HFFc6 (cell line): Measurements from ENCODE around the gene SRRD. TPM values are rescaled to one million over a fixed set of nuclear protein-coding genes. Genes with fewer than 3 reads are reported as not detected.
"Not testable (repeated sequence)": the region's sequence is repeated elsewhere in the genome, so short reads cannot be mapped to it uniquely, and the experiment has no call there.

Experiments
- DNase-seq: peaks from one replicate; pipeline ENCODE4 v3.0.0-alpha.2; 2018
- H3K27ac Mint-ChIP-seq: 2 replicates; pipeline ENCODE4 v1.8.0; 2020; ENCODE audit warnings: mild to moderate bottlenecking, mixed read lengths
- H3K27me3 Mint-ChIP-seq: 2 replicates; pipeline ENCODE4 v1.8.0; 2021; ENCODE audit warnings: mild to moderate bottlenecking, moderate library complexity, mixed read lengths; ENCODE audit not compliant: insufficient read depth
- H3K36me3 Mint-ChIP-seq: 2 replicates; pipeline ENCODE4 v1.8.0; 2021; ENCODE audit warnings: low read depth, mixed read lengths
- H3K4me1 Mint-ChIP-seq: 2 replicates; pipeline ENCODE4 v1.8.0; 2020; ENCODE audit warnings: low read depth, mixed read lengths
- H3K4me3 Mint-ChIP-seq: 2 replicates; pipeline ENCODE4 v1.8.0; 2020; ENCODE audit warnings: mild to moderate bottlenecking, moderate library complexity, mixed read lengths
- H3K9me3 Mint-ChIP-seq: 2 replicates; pipeline ENCODE4 v1.8.0; 2020; ENCODE audit warnings: mild to moderate bottlenecking, mixed read lengths
- total RNA-seq, 6 experiments: library from RNA; stranded (reverse); fragmentation: NEBNext Ultra II Directional; extraction: Animal tissue kit (Norgen Biotek cat#: 25700); gene quantifications; 2 replicates in 1 of 6; 3 replicates in 5 of 6; pipeline ENCODE4 v1.2.3, GENCODE V29; 2021
- TF ChIP-seq, protein P1 (sequence below): fragments of 200-600 bp; sonication (generic); IDR thresholded peaks from 2 replicates; pipeline ENCODE4 v1.5.0; 2021; ENCODE audit warnings: antibody characterized with exemption, mild to moderate bottlenecking

Gene SRRD
- total RNA-seq, 6 experiments from 2014 or later, result 15.0 to 21.2 (median 19.1) TPM

DNA sequence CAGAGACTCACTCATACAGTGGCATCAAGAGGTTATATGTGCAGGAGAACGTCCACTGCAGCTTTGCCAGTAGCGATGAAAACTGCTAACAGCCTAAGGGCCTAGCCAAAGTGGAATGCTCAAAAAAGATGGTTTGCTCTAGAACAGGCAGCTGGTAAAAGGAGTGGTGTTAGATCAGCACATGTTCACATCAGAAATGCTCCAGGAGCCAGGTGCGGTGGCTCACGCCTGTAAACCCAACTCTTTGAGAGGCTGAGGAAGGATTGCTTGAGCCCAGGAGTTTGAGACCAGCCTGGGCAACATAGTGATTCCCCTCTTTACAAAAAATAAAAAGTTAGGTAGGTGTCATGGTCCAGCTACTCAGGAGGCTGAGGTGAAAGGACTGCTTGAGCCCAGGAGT lies 38.9 kb downstream of the SRRD start:
- TF ChIP-seq, protein P1, sequence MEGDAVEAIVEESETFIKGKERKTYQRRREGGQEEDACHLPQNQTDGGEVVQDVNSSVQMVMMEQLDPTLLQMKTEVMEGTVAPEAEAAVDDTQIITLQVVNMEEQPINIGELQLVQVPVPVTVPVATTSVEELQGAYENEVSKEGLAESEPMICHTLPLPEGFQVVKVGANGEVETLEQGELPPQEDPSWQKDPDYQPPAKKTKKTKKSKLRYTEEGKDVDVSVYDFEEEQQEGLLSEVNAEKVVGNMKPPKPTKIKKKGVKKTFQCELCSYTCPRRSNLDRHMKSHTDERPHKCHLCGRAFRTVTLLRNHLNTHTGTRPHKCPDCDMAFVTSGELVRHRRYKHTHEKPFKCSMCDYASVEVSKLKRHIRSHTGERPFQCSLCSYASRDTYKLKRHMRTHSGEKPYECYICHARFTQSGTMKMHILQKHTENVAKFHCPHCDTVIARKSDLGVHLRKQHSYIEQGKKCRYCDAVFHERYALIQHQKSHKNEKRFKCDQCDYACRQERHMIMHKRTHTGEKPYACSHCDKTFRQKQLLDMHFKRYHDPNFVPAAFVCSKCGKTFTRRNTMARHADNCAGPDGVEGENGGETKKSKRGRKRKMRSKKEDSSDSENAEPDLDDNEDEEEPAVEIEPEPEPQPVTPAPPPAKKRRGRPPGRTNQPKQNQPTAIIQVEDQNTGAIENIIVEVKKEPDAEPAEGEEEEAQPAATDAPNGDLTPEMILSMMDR, result no peak
- H3K27me3 Mint-ChIP-seq, result peaks cover 2% of the 10 kb centered on the region; the same call in 1 of the 2 replicates
- H3K4me3 Mint-ChIP-seq, result no peak overlapping the region
- no peaks in the 10 kb centered on the region for H3K9me3 Mint-ChIP-seq
- H3K36me3 Mint-ChIP-seq, result peaks cover 8% of the 10 kb centered on the region
- 0 out of 2 replicates have a peak, but pooled peaks cover 2% of the 10 kb centered on the region for H3K4me1 Mint-ChIP-seq
- H3K27ac Mint-ChIP-seq, result no peak overlapping the region
- no peak for DNase-seq

DNA sequence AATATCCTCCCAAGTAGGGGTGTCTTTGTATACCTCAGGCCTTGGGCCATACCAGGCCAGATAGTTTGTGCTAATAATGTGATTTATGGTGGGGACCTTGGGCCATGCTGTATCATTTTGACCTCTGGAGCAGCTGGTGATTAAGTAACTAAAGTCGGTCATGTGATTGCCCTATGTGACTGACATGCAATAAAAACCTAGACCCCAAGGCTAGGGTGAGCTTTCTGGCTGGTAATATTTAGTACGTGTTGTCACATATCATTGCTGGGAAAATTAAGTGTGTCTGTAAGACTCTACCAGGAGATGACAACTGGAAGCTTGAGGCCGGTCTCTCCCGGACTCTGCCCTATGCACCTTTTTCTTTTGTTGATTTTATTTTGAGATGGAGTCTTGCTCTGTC lies 41.2 kb downstream of the SRRD start:
- Mint-ChIP-seq H3K27me3 (peaks cover 2% of the 10 kb centered on the region; the same call in 1 of the 2 replicates), H3K9me3 (no peaks in the 10 kb centered on the region), H3K4me3 (no peak overlapping the region)

DNA sequence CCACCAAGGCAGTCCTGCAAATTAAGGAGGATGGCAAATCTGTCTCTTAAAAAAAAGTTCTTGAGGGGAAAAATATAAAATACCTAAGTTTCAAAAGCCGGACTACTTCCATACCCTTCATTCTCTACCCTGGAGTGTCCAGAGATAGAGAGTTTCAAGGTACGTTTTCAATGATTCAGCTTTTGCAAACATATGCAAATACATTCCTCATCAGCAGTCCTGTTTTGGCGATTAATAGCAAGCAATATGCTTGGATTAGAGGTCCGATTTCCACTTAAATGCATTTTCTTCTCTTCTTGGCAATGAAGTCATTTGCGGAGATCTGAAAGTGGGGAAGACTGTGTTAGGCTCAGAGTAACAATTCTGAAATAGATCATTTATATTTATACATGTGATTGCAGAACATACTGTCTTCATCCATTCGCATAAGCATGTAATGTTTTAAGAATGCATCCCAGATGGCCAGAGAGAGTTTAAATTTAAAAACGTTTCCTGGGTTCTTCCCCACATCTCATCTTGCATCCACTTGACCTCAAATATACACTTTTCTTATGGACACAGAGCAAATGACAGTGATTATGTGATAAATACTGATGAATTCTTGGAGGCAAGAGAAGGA lies 42.4 kb downstream of the SRRD start:
- Mint-ChIP-seq H3K36me3 (peaks cover 12% of the 10 kb centered on the region), H3K27ac (no peak overlapping the region)
- DNase-seq, result no peak

More for the DNA sequence above, 41.2 kb downstream of the SRRD start:
- TF ChIP-seq, protein P1, result no peak
- no peak overlapping the region for H3K27ac Mint-ChIP-seq
- DNase-seq, result no peak
- 0 out of 2 replicates have a peak, but pooled peaks cover 5% of the 10 kb centered on the region for H3K4me1 Mint-ChIP-seq
- peaks cover 12% of the 10 kb centered on the region for H3K36me3 Mint-ChIP-seq

DNA sequence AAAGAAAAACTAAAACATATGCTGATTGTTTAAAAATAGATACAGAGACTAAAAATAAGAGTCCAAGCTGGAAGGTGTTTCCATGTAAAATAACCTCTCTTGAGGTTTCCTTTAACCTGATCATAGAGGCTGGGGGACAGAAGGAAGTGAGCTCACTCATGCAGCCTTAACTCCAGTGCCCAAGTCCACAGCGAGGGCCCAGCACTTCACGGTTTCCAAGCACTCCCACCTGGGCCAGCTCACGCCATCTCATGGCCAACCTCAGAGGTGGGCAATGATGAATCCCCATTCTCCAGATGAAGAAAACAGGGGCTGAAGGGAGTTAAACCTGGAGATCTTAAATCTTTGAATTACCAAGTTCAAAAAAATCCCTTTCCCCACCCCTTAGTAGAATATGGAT lies 43.5 kb downstream of the SRRD start:
- no peaks in the 10 kb centered on the region for H3K27me3 Mint-ChIP-seq
- TF ChIP-seq, protein P1, result no peak
- no peak overlapping the region for H3K4me3 Mint-ChIP-seq
- H3K9me3 Mint-ChIP-seq, result no peaks in the 10 kb centered on the region
- peaks cover 12% of the 10 kb centered on the region for H3K36me3 Mint-ChIP-seq
- 0 out of 2 replicates have a peak, but pooled peaks cover 5% of the 10 kb centered on the region for H3K4me1 Mint-ChIP-seq
- H3K27ac Mint-ChIP-seq, result no peak overlapping the region
- no peak for DNase-seq

More for the DNA sequence above, 42.4 kb downstream of the SRRD start:
- Mint-ChIP-seq H3K4me3 (no peak overlapping the region), H3K27me3 (peaks cover 2% of the 10 kb centered on the region; the same call in 1 of the 2 replicates), H3K4me1 (0 out of 2 replicates have a peak, but pooled peaks cover 5% of the 10 kb centered on the region), H3K9me3 (no peaks in the 10 kb centered on the region)
- TF ChIP-seq, protein P1, result no peak

DNA sequence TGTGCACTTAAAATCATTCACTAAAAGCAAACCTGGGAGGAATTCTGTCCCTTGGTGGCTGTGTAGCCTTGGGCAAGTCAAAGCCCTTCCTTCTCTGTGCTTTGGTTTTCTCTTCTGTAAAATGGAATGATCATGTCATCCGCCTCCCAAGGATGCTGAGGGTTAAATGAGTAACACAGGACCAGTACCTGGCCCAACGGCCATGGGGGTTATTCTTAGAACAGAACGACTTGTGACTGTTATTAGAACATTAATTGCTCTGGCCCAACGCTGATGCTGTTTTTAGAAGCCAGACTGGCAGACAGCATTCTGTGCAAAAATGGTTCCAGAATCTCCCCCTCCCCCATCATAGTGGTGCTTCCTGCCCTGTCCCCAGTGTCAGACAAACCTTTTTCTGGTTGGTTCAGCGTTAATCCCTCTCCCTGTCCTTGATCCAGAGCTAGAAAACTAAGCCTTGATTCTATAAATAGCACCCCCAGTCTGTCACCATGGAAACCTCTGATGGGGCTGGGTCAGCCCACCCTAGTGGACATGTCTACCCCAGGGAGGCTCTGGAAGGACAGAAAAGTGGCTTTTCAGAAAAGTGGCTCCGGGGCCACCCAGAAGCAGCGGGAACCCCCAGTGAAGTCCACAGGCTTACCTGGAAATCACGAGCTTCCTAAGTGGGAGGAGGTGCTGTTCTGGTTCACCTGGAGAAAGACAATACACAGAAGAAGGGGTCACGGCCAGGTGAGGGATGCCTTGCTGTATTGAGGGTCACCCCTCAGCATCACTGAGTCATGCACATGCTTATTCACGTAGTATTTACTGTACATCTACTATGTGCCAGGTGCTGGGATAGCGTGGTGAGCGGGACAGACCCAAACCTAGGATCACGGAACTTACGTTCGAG lies 44.1 kb downstream of the SRRD start:
- Mint-ChIP-seq H3K36me3 (peaks cover 15% of the 10 kb centered on the region), H3K9me3 (no peaks in the 10 kb centered on the region), H3K27ac (no peak overlapping the region), H3K4me3 (no peak overlapping the region), H3K27me3 (no peaks in the 10 kb centered on the region), H3K4me1 (0 out of 2 replicates have a peak, but pooled peaks cover 8% of the 10 kb centered on the region)
- no peak for DNase-seq
- TF ChIP-seq, protein P1, result no peak

DNA sequence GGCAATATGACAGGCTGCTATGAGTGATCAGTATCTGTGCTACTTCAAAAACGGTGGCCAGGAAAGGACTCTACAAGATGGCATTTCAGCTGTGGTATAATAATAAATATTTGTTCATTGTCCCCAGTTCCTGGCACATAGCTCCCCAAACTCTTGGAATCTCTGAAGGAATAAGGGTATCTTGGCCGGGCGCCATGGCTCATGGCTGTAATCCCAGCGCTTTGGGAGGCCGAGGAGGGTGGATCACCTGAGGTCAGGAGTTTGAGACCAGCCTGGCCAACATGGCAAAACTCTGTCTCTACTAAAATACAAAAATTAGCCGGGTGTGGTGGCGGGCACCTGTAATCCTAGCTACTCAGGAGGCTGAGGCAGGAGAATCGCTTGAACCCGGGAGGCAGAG lies 44.8 kb downstream of the SRRD start:
- H3K36me3 Mint-ChIP-seq, result peaks cover 17% of the 10 kb centered on the region
- H3K4me3 Mint-ChIP-seq, H3K9me3 Mint-ChIP-seq, H3K4me1 Mint-ChIP-seq, DNase-seq, H3K27ac Mint-ChIP-seq, H3K27me3 Mint-ChIP-seq: not testable (repeated sequence)
